ENCODE measurements around the gene NTM. TPM values are rescaled to one million over a fixed set of nuclear protein-coding genes. Genes with fewer than 3 reads are reported as not detected.

Gene NTM
- total and polyA plus RNA-seq, 9 donors = 0.16 to 8.5 (median 0.55) TPM; not detected in 3

DNA sequence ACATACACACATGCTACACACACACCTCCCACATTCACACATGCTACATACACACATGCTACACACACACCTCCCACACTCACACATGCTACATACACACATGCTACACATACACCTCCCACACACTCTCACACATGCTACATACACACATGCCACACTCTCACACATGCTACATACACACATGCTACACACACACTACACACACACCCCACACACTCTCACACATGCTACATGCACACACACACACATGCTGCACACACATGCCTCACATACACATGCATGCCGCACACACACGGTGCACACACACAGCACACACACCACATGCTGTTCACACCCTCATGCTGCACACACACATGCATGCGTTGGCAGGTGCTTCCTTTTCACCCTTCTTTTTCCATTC is 495.4 kb downstream of the NTM start:
- Histone ChIP-seq H3K27me3 (no peaks in the 10 kb centered on the region), H3K9me3 (no peaks in the 10 kb centered on the region), H3K4me3 (no peak overlapping the region), H3K4me1 (ENCODE audit: insufficient read depth) (no peaks in the 10 kb centered on the region), H3K27ac (no peak overlapping the region), H3K36me3 (no peaks in the 10 kb centered on the region)
- DNase-seq = no peak
- WGBS, 3 donors = 90 to 97% (median 91%) methylated on average over 3 of the region's 3 CpGs
- no peak for TF ChIP-seq EP300 (IDR thresholded peaks at IDR 0.05)
- TF ChIP-seq POLR2A (IDR thresholded peaks at IDR 0.05) = no peak
- TF ChIP-seq, protein P1, sequence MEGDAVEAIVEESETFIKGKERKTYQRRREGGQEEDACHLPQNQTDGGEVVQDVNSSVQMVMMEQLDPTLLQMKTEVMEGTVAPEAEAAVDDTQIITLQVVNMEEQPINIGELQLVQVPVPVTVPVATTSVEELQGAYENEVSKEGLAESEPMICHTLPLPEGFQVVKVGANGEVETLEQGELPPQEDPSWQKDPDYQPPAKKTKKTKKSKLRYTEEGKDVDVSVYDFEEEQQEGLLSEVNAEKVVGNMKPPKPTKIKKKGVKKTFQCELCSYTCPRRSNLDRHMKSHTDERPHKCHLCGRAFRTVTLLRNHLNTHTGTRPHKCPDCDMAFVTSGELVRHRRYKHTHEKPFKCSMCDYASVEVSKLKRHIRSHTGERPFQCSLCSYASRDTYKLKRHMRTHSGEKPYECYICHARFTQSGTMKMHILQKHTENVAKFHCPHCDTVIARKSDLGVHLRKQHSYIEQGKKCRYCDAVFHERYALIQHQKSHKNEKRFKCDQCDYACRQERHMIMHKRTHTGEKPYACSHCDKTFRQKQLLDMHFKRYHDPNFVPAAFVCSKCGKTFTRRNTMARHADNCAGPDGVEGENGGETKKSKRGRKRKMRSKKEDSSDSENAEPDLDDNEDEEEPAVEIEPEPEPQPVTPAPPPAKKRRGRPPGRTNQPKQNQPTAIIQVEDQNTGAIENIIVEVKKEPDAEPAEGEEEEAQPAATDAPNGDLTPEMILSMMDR (IDR thresholded peaks at IDR 0.05) = no peak
- intact Hi-C loops (cut with DNase I) = no loop called here

- Histone ChIP-seq H3K9me3 (no peaks in the 10 kb centered on the region), H3K27me3 (no peaks in the 10 kb centered on the region), H3K4me3 (no peak overlapping the region), H3K27ac (no peak overlapping the region), H3K4me1 (ENCODE audit: insufficient read depth) (no peaks in the 10 kb centered on the region), H3K36me3 (no peaks in the 10 kb centered on the region)
- DNase-seq = no peak
- TF ChIP-seq POLR2A (IDR thresholded peaks at IDR 0.05) (no peak), EP300 (IDR thresholded peaks at IDR 0.05) (no peak)
- TF ChIP-seq, protein P1 (IDR thresholded peaks at IDR 0.05) = no peak
- WGBS, 3 donors = 70 to 79% (median 78%) methylated on average over 17 of the region's 17 CpGs
- intact Hi-C loops (cut with DNase I) = no loop called here
Observed at GRCh38 chr11:131866535-131867400, 496.4 kb downstream of the NTM start.

DNA sequence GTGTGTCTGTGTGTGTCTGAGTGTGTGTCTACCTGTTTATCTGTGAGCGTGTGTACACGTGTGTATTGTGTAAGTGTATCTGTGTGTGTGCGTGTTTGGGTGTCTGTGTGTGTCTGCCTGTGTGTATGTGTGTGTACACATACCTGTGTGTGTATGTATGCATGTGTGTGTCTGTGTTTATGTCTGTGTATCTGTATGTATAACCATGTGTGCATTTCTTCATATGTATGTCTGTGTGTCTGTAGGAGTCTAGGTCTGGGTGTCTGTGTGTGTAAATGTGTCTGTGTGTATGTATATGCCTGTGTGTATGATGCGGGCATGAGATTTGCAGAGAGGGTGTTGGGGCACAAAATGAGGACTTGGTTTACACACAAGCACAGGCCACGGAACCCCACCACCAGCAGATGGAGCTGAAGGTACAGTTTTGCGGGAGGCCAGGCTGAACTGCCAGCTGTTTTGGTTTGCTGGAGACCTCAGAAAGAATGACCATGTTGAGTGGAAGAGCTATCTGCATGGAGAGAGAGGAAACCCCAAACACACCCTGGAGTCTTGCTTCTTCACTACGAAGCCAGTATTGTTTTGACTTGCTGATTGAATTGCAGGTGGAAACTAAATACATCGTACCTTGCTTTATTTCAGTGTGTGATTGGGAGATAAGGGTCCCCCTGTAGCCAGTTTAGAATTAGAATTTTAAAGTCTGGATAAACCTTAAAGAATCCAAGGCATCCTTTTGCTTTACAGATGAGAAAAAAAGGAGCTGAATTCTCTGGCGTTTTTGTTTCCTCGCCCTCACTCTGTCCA is 497.2 kb downstream of the NTM start:
- WGBS, 3 donors = 42 to 49% (median 45%) methylated on average over 10 of the region's 10 CpGs
- no peak for DNase-seq
- no peaks in the 10 kb centered on the region for H3K4me1 ChIP-seq (ENCODE audit: insufficient read depth)
- intact Hi-C loops (cut with DNase I) = no loop called here
- no peaks in the 10 kb centered on the region for H3K9me3 ChIP-seq
- H3K27me3 ChIP-seq = no peaks in the 10 kb centered on the region
- H3K27ac ChIP-seq = no peak overlapping the region
- H3K36me3 ChIP-seq = no peaks in the 10 kb centered on the region
- TF ChIP-seq, protein P1 (IDR thresholded peaks at IDR 0.05) = no peak
- TF ChIP-seq POLR2A (IDR thresholded peaks at IDR 0.05) (no peak), EP300 (IDR thresholded peaks at IDR 0.05) (no peak)
- H3K4me3 ChIP-seq = no peak overlapping the region

DNA sequence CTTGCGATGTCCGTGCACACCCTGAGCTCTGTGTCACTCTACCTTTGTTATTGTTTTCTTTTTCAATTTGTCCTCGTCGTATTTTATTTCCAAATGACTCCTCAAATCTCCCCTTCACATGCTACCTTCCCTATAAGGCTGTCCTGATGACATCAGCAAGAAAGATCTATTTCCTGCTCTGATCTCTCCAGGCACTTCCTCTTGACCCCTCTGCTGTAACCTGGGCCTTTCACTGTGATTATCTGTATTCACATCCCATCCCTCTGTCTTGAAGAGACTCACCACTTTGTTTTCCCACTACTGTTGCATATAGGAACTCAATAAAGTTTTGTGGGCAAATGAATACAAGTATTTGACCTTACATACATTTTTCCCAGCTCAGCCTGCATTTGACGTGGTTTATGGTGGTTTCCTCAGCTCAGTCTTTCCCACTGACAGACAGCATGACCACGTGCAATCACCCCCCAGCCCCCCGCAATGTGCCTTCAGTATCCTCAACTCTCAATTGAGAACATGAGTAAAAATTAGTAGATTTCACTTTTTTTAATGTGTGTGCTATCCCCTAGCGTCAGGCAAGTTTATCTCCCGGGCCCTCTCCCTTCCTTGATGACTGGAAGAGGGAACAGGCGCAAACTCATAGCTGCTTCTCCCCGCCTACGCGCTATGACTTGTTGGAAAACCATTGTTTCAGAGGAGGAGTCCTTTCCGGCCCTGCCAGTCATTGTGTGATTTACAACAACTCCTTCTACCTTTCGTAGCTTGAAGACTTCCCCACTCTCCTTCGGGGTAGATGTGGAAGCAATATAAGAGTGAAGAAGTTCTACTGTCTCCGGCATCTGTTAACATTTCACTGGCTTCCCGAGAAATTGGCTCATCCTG is 498.5 kb downstream of the NTM start:
- Histone ChIP-seq H3K9me3 (no peaks in the 10 kb centered on the region), H3K4me1 (ENCODE audit: insufficient read depth) (no peaks in the 10 kb centered on the region), H3K27me3 (no peaks in the 10 kb centered on the region), H3K36me3 (no peaks in the 10 kb centered on the region), H3K27ac (no peak overlapping the region), H3K4me3 (no peak overlapping the region)
- TF ChIP-seq POLR2A (IDR thresholded peaks at IDR 0.05) = no peak
- TF ChIP-seq, protein P1 (IDR thresholded peaks at IDR 0.05) = no peak
- no peak for TF ChIP-seq EP300 (IDR thresholded peaks at IDR 0.05)
- intact Hi-C loops (cut with DNase I) = no loop called here
- no peak for DNase-seq
- WGBS, 3 donors = 83 to 87% (median 85%) methylated on average over 18 of the region's 18 CpGs
